Epidermal melanocyte (primary cell): ENCODE data around the gene TAF1C.
"Not testable (repeated sequence)": the region's sequence is repeated elsewhere in the genome, so short reads cannot be mapped to it uniquely, and the experiment has no call there.

Source experiments
- DNase-seq: peaks from one replicate; pipeline ENCODE4 v3.0.0; 2011; ENCODE audit warnings: low spot score; ENCODE audit not compliant: insufficient read length

Gene TAF1C, protein sequence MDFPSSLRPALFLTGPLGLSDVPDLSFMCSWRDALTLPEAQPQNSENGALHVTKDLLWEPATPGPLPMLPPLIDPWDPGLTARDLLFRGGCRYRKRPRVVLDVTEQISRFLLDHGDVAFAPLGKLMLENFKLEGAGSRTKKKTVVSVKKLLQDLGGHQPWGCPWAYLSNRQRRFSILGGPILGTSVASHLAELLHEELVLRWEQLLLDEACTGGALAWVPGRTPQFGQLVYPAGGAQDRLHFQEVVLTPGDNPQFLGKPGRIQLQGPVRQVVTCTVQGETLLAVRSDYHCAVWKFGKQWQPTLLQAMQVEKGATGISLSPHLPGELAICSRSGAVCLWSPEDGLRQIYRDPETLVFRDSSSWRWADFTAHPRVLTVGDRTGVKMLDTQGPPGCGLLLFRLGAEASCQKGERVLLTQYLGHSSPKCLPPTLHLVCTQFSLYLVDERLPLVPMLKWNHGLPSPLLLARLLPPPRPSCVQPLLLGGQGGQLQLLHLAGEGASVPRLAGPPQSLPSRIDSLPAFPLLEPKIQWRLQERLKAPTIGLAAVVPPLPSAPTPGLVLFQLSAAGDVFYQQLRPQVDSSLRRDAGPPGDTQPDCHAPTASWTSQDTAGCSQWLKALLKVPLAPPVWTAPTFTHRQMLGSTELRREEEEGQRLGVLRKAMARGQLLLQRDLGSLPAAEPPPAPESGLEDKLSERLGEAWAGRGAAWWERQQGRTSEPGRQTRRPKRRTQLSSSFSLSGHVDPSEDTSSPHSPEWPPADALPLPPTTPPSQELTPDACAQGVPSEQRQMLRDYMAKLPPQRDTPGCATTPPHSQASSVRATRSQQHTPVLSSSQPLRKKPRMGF

DNA sequence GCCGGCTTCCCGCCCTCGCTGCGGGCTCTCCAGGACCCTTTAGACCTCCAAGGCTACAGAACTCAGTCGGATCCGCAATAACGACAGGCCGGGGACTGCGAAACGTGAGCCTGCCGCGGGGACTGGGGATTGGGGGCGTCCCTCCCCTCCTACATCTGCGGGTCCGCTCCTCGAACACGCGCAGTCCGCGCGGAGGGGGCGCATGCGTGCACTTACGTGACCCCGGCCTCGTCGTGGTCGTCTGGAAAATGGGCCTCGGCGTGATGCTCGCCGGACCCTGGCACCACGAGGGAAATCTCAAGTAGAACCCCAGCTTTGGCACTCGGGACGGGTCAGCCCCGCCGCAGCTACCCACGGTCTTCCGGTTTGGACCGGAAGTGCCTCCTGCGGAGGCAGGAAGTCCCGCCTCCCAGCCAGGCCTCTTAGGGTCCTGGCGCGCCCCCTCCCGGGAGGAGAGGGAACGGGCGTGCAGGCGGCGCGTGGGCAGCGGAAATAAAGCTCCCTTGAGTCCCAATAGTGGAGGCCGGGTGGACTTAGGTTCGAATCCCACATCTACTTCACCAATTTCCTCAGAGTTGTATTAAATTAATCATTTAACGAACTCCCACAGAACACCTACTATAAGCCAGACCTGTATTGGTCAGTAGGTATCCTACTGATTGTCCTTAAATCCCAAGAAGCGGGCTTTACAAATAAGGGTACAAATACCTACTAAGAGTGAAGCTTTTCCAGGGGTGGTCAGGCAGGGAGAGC, at the start of gene TAF1C:
Gene TAF1C (minus strand): TSS at position 373 of the 753 bp plus-strand sequence. CDS start 2,069 bp downstream, outside the sequence.
- DNase-seq: peak; percentile 98

DNA sequence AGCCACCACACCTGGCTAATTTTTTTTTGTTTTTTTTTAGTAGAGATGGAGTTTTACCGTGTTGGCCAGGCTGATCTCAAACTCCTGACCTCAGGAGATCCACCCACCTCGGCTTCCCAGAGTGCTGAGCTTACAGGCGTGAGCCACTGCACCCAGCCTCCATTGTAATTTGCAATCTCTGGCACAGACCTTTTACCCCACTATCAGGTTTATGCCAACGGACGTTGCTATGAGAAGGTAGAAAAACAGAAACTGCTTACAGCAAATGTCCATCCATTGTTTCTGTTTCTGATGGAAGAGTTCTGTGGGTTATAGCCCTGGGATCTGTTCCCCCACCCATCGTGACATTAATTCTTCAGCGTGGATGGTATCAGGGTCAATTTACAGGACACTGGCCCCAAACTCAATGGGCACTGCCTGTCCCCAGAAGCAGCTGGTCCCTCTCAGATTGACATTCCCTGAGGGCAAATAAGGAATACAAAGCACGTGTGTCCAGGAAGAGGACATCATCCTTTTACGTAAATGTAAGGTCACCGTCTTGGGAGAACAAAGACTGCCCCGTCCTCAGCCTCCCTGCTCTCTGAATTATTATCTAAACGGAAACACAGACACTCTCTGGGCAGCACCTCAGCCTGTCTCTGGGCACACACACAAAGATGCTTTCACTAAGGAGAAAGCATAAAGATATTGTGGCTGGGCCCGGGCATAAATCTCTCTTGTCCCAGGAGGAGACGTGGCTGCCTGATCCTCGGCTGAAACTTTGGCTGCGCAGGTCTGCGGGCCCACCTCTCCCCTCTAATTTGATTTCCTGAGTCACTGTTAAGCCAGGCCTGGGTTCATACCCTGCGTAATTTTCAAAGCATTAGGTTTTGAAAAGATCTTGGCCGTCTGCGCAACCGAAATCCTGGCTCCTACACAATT, 47.7 kb upstream of the TAF1C start:
- DNase-seq: no peak

DNA sequence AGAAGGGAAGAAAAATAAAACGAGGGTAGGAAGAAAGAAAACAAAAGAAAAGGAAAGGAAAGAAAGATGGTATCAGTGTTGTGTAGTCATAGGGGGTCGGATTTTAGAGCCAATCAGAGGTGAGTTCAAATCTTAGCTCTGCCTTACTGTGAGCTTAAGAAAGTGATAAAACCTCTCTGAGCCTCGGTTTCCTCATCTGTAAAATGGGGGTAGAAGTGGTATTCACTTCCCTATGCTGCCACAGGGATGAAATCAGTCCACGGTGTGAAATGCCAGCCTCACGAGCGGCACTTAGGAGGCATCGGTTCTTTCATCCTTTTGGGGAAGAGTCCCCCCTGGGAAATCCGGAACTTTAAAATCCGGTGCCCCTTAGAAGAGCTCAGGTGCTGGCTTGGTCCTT, 46.9 kb upstream of the TAF1C start:
- no peak for DNase-seq

DNA sequence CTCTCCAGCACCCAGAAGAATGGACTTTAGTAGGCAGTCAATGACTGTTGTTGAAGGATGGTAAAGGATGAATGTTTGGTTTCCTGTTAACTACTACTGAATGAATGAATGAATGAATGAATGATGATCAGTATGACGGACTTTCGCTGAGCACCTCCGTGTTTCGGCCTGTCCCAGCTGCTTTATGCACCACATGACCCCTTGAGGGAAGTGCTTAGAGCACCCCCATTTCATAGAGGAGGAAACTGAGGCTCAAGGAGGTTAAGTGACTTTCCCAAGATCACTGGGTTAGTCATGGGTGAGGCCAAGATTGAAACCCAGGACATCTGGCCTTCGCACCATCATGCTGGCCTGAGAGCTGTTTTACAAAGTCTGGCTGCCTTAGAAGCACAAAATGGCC, 46.1 kb upstream of the TAF1C start:
- DNase-seq: no peak

DNA sequence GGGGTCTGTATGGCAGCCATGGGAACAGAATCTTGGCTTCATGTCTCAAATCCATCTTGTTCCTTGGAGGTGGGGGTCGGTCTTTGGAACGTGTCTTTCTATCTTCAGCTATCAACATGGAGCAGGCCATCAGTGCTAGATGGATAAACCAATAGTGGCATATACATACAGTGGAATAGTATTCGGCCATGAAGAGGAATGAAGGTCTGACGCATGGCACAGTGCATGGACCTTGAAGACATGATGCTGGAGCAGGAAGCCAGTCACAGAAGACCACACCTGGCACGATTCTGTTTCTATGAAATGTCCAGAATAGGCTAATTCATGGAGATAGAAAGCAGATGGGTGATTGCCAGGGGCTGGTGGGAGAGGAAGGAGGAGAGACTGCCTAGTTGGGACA, 45.2 kb upstream of the TAF1C start:
- no peak for DNase-seq

DNA sequence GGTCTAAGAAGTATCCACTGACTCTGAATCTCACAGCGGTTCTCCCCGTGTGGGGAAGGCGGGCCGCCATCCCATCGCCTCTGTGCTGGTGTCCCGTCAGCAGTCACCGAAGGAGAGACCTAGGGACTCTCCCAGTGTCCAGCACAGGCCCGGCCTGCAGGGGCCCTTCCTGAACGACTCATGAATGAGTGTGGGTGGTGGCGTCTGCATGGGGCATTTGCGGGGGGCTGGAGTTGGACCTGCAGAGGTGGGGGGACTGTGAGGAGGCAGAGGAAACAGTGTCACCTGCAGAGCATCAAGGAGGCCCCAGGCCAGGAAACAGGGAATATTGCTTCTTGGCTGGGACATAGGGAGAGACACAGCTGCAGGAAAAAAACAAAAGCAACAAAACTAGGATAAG, 42.6 kb upstream of the TAF1C start:
- no peak for DNase-seq

DNA sequence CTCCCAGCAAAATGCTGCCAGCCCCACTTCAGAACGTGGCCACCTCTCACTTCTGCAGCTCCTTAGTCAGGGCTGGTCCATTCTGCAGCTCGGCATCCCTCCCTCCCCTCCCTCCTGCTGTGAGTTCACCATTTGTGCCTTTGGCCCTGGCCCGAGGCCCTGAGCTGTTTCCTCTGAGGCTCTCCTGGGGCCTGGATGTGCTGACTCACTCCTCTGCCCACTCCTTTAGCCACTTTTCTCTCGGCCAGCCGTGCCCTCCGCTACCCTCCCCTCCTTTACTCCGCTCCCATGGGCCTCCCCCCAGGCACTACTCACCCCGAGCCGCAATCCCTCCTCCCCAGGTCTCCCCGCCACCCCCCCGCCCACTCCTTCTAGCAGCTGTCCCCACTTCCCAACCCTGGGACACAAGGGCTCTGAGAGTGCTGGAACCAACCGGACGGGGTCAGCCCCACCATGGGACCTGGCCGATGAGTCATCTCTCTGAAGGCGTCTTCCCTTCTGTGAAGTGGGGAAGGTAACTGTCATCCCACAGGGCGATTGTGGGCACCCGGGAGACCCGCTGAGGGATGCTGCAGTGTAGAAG, 41.5 kb upstream of the TAF1C start:
- DNase-seq: peak; percentile 64

DNA sequence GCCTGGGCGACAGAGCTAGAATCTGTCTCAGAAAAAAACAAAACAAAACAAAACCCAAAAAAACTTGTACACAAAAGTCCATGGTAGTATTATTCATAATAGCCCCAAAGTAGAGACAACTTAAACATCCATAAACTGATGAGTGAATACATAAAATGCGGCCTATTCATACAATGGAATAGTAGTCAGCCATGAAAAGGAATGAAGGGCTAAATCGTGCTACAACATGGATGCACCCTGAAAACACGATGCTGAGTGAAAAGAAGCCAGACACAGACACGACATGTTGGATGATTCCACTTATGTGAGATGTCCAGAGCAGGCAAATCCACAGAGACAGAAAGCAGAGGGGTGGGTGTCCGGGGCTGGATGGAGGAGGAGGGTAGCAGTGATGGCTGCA, 40.7 kb upstream of the TAF1C start:
- no peak for DNase-seq

DNA sequence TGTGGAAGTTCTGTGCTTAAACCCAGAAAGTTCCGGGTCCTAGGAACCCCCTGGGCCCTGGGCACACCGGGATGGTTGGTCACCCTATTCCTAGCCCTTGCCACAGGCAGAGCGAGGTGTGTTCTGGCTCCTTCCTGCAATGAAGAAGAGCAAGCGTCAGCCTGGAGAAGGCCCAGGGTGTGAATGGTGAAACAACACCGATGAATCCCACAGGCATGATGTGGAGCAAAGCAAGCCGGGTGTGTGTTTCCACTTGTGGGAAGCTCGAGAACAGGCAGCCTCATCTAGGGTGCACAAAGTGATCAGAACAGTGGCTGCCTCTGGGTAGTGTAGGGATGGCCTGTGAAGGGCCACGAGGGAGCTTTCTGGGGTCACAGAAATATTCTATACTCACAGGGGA, 39.2 kb upstream of the TAF1C start:
- DNase-seq: no peak

DNA sequence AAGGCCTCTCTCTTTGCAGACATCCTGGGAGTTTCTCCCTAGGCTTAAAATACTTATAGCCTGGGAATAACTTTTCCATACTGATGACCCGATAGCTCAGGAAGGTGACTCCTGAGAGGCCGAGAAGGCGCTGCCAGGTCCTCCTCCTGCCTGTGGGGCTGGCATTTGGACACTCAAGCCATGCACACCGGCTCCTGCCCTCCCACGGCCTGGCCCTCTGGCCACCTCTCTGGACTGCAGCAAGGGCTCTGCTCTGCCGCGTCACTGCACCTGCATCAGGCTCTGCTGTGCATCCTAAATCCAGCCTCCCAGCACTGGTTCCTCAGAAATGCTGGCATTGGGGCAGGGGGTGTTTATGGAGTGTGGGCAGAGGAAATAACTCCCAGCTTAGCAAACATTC, 38.7 kb upstream of the TAF1C start:
- no peak for DNase-seq

DNA sequence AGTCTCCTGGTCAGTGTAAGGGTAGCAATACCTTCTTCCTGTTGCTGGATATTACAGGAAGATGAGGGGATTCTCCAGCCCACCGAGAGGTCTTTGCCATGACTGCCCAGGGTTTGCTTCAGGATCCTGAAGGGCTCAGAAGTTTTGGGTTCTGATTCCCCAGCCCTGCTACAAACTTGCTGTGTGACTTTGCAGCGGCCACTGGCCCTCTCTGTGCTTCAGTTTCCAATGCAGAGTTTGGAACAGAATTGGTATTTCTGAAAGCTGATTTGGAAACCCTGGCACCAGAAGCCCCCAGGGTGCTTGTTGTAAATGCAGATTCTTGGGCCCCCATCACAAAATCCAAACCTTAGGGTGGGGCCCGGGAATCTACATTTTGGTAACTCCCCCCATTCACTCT, 38.3 kb upstream of the TAF1C start:
- DNase-seq: no peak

DNA sequence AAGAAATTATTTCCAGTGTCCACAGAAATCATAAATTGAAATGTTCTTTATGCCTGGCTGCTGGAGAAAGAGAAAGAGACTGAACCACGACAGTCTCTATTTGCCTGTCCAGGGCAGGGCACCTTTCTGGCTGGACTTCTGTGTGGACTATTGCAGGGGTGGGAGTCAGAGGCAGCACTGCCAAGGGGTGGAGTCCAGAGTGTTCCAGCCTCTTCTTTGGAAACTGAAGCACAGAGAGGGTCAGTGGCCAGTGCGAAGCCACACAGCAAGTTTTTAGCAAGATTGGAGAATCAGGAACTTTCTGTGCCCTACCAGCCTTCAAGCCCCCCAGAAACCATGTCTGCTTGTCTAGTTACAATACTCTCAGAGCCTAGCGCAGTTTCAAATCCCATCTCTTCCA, 37.7 kb upstream of the TAF1C start:
- no peak for DNase-seq

DNA sequence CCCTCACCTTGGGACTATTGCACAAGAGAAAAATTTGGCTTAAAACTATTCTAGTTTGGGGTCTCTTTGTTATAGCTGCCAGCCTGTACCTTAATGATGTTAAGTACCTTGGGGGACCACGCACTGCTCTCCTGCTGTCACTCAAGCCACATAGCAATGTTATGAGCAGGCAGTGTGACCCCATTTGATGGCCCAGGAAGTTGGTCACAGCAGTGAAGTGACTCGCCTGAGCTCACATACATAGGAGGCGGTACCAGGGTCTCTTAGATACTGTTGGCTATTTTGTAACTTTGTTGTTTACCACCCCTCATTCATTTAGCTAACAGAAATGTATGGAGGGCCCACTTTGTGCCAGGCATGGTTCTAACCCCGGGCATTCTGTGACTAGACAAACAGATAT, 36.6 kb upstream of the TAF1C start:
- DNase-seq: no peak

DNA sequence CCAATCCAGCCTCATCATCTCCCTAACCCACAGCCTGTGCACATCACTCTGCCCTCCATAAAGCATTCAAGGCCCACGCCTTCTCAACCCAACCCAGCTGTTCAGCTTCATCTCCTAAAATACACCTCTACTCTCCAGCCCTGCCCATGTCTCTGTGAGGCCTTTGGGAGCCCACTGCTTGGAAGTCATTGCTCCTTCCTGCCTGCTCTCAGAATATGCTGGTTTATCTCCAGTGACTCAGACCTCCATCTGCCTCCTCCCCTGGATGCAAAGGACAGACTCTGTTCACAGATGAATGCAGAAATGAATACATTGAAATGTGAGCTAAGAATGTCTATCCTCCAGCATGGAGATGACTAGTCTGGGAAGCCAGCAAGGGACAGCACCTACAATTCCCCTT, 34.0 kb upstream of the TAF1C start:
- DNase-seq: no peak

DNA sequence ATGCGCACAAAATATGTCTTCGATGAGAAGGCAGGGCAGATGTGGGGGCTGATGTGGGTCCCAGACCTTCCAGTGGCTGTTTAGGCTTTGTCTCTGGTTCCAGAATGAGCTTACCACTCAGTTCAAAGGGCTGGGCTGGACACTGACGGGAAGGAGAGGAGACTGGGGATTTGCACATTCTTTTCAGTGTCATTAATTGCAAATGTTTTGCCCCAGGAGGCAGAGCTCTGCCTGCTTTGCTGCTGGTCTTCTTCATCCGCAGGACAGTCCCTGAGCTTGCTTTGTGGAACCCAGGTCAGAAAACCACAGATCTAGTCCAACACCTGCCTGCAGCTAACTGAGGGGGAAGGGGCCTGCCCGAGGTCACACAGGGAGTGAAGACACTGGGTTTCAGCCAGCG, 32.1 kb upstream of the TAF1C start:
- no peak for DNase-seq

DNA sequence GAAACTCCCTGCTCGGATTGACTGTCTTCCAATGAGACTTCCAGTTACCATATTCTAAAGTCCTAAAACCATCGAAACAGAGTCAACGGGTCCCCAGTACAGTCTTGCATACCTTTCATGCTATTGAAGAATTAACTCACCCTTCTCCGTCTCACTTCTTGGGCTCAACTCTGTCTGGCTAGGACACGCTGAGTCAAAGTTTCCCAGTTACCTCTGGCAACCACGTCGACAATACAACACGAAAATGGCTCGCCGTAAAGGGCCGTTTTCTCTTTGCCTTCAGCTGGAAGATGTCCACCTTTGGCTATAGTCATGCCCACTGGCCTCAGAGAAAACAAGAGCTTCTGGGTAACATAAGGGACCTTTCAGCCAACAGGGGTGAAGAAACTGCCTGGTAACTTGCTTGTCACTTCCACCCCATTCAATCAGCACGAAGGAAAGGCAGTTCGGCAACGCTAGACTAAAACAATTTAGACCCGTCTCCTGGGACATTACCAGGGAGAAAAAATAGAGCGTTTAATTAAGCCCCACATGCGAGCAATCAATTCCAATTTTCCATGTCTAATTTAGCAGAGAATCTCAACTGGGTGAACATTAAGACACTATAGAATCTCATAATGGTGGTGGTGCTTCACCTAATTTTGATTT, 31.4 kb upstream of the TAF1C start:
- no peak for DNase-seq

DNA sequence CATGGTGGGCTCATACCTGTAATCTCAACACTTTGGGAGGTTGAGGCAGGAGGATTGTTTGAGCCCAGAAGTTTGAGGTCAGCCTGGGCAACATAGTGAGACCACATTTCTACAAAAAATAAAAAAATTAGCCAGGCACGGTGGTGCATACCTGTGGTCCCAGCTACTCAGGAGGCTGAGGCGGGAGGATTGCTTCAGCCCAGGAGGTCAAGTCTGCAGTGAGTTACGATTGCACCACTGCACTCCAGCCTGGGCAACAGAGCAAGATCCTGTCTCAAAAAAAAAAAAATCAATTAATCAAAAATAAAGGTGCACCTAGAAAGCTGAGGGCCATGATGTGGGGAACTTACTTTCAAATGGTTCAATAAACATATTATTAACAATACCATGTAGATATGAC, 29.3 kb upstream of the TAF1C start:
- DNase-seq: not testable (repeated sequence)

DNA sequence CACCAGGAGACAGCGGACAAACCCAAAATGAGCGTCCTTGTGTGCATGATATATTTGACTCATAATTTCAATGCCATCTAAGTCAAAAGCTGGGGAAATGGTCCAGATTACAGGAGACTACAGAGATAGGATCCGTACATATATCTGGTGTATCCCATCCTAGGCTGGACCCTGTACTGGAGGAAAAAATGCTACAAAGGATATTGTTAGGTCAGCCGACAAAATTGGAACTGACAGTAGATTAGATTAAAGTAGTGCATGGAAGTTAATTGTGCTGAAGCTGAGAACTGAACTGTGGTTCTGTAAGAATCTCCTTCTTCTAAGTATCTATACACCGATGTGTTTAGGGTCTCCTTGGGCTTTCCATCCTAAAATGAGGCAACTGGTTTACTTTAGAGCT, 28.7 kb upstream of the TAF1C start:
- DNase-seq: no peak

DNA sequence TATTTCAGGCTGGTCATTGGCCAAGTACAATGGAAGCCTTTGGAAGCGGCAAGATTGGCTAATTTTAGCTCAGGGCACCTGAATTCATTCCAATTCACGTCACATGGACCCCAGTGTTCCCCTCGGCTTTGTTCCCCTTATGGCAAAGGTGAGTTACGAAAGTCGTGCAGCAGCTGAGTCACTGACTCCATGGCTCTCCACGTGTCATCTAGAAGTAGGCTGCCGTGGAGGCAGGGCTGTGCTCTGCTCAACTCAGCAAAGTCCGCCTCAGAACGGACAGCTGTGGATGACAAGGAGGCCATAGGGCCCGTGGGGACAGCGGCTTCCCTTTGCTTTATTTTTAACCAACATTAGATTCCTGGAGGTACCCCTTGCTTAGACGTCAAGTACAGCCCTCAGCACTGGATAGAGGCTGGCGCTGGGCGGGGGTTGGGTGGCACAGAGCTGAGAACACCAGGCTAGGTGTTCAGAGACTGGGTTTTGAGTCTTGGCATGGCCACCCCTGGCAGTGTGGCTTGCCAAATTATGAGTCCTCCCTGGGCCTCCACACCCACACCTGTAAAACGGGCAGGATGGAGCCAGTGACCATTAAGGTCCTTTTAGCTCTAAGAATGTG, 27.7 kb upstream of the TAF1C start:
- DNase-seq: no peak

DNA sequence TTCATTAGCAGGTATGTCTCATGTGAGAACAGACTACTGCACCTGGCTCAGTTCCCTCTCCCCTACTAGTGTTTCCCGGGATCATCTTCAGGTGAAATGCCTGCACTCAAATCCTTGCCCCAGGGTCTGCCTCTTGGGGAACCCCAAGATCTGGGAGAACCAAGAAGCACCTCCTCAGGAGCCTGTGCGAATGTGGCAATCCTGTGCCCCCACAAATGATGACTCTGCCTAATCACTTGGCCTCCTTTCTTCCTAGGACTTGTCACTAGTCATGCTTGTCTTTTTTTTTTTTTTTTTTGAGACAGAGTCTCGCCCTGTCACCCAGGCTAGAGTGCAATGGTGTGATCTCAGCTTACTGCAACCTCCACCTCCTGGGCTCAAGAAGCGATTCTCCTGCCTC, 25.8 kb upstream of the TAF1C start:
- DNase-seq: no peak
